ENCODE results near the gene FANCM.
"Not testable (repeated sequence)": the region's sequence is repeated elsewhere in the genome, so short reads cannot be mapped to it uniquely, and the experiment has no call there.

The FANCM gene

DNA sequence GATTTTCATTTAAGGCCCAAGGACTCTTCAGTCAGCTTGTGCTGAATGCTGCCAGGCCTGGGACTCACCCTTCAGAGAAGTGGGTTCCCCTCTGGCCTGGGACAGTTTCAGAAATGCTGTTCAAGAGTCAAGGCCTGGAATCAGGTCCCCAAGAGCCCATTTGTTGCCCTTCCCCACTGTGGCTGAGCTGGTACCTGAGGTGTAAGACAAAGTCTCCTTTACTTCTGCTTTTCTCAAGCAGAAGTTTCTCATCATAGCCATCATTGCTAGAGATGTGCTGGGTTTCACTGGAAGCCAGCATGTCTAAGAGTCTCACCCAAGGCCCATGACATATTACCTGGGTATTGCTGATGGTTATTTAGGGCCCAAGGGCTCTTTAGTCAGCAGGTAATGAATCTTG is 8.9 kb downstream of the FANCM start:
- DNase-seq (ENCODE audit: low read depth in 2 of 3, low spot score in 2 of 3) = no peak

- DNase-seq (ENCODE audit: low read depth in 2 of 3, low spot score in 2 of 3) = no peak
These were observed 9.5 kb downstream of the FANCM start for GRCh38 chr14:45145214-45145613.

DNA sequence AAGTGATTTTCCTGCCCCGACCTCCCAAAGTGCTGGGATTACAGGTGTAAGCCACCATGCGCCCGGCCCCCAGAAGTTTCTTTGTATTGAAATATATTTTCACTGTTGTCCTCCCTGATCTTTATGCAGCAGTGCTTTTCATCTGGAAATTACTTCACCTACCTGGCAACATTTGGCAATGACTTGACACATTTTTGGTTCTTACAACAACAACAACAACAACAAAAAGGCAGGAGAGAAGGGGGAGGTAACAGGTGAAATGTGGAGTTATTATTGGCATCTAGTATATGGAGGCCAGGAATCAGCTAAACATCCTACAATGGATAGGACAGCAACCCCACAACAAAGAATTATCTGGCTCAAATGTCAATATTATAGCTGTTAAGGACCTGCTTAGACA is 13.9 kb downstream of the FANCM start:
- DNase-seq (ENCODE audit: low read depth in 2 of 3, low spot score in 2 of 3) = no peak

DNA sequence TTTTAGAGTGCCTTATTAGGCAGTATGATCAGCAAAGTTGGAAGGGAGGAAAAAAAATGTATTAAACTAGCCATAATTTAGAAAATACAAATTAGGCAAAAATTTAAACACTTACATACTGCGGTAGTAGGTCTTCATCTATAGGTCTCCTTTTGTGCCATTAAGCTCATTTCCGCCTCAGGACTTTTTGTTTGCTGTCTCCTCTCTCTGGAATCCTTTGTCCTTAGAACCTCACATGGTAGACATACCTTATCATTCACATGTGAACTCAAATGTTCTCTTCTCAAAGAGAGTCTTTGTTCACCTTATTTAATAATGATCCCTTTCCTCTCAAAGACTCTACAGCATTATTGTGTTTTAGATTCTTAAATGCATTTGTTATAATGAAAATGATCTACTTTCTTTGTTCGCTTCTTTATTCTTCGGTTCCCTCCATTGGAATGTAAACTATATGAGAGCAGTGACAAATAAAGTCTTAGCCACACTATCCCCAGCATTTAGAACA is 14.7 kb downstream of the FANCM start:
- DNase-seq (ENCODE audit: low read depth in 2 of 3, low spot score in 2 of 3) = no peak

- DNase-seq (ENCODE audit: low read depth in 2 of 3, low spot score in 2 of 3) = no peak
These were observed 20.3 kb downstream of the FANCM start for GRCh38 chr14:45156067-45156466.

GRCh38 chr14:45169906-45170305 is 34.2 kb downstream of the FANCM start:
- DNase-seq (ENCODE audit: low read depth in 2 of 3, low spot score in 2 of 3) = no peak

- no peak for DNase-seq (ENCODE audit: low read depth in 2 of 3, low spot score in 2 of 3)
These were observed 41.3 kb downstream of the FANCM start for GRCh38 chr14:45177076-45177475.

- no peak for DNase-seq (ENCODE audit: low read depth in 2 of 3, low spot score in 2 of 3)
These were observed 45.6 kb downstream of the FANCM start for GRCh38 chr14:45181329-45181728.

GRCh38 chr14:45181806-45182205 is 46.1 kb downstream of the FANCM start:
- no peak for DNase-seq (ENCODE audit: low read depth in 2 of 3, low spot score in 2 of 3)

- DNase-seq (ENCODE audit: low read depth in 2 of 3, low spot score in 2 of 3) = no peak
These were observed 49.5 kb downstream of the FANCM start for GRCh38 chr14:45185100-45185814.

GRCh38 chr14:45194964-45195363 is 59.2 kb downstream of the FANCM start:
- no peak for DNase-seq (ENCODE audit: low read depth in 2 of 3, low spot score in 2 of 3)

DNA sequence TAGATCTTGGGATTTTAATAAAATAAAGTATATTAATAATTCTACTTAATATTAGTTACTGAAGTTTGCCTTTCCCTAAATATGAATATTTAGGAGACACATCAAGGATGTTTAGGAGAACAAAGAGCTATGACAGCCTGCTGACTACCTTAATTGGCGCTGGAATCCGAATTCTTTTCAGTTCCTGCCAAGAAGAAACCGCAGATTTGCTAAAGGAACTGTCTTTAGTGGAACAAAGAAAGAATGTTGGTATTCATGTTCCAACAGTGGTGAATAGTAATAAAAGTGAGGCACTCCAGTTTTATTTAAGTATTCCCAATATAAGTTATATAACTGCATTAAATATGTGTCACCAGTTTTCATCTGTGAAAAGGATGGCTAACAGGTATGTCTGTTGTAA is 62.8 kb downstream of the FANCM start:
- no peak for DNase-seq (ENCODE audit: low read depth in 2 of 3, low spot score in 2 of 3)

DNA sequence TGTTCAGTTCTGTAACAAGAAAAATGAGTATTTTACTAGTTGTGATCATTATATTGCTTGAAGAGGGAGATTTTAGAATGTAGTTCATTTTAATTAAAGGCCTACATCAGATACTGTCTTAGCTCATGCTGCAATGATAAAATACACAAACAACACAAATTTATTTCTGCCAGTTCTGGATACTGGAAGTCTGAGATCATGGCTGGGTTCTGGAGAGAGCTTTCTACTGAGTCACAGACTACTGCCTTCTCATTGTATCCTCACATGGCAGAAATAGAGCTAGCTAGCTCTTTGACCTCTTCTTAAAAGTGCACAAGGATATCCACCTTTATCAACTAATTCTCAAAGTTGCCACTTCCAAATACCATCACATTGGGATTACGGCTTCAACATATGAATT is 63.5 kb downstream of the FANCM start:
- no peak for DNase-seq (ENCODE audit: low read depth in 2 of 3, low spot score in 2 of 3)

GRCh38 chr14:45201905-45202304 is 66.2 kb downstream of the FANCM start:
- no peak for DNase-seq (ENCODE audit: low read depth in 2 of 3, low spot score in 2 of 3)

DNA sequence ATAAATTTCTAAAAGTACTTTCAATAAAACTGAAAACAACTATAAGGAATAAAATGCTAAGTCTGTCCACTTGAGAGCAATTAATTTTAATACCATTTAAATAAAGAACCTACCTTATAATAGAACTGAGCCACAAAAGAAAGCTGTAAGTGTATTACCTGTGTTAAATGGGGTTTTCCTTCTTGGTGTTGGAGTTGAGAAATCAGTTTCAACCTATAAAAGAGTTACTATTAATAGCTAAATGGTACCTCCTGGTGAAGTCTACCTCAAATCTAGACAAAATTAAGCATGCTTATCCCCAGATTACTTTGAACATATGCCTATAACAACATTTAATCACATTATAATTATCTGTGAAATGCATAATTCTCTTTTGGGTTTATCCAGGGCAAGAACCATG is 68.5 kb downstream of the FANCM start:
- DNase-seq (ENCODE audit: low read depth in 2 of 3, low spot score in 2 of 3) = no peak

DNA sequence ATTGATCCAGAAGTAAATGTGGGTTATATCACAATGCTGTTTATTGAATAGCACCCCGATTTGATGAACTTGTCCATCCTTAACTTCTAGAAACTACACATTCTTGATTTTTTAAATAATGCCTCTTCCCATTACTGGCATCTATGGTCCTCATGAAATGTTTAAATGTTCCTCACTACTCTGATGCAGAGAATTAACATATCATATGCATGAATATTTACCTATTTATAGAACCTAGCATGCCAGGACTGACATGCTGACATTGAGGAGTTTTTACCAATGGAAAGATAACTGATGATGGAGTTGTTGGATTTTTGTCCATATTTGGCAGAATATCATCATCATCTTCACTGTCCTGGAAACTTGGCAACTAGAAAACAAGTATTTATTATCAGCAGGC is 74.4 kb downstream of the FANCM start:
- no peak for DNase-seq (ENCODE audit: low read depth in 2 of 3, low spot score in 2 of 3)

DNA sequence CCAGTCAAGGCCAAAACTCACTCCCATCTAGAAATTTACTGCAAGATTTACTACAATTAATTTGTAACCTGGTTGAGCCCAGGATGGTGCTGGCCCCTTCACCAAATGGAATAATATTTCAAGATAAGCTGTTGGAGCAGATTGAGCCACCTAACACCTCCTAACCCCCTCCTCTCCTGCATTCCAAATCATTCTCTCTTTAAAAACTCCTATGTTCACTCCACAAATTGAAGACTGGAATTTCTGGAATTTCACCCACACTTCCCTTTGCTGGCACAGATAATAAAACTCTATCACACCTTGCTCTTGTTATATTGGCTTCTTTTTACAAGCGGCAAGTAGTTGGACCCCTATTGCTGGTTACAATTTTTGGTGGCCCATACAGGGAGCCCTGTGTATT is 75.6 kb downstream of the FANCM start:
- DNase-seq (ENCODE audit: low read depth in 2 of 3, low spot score in 2 of 3) = no peak

- DNase-seq (ENCODE audit: low read depth in 2 of 3, low spot score in 2 of 3) = no peak
These were observed 76.5 kb downstream of the FANCM start for GRCh38 chr14:45212231-45212630.

DNA sequence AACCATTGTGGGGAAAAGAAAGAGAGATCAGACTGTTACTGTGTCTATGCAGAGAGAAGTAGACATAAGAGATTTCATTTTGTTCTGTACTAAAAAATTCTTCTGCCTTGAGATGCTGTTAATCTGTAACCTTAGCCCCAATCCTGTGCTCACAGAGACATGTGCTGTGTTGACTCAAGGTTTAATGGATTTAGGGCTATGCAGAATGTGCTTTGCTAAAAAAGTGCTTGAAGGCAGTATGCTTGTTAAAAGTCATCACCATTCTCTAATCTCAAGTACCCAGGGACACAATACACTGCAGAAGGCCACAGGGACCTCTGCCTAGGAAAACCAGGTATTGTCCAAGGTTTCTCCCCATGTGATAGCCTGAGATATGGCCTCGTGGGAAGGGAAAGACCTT is 78.0 kb downstream of the FANCM start:
- DNase-seq (ENCODE audit: low read depth in 2 of 3, low spot score in 2 of 3) = not testable (repeated sequence)

DNA sequence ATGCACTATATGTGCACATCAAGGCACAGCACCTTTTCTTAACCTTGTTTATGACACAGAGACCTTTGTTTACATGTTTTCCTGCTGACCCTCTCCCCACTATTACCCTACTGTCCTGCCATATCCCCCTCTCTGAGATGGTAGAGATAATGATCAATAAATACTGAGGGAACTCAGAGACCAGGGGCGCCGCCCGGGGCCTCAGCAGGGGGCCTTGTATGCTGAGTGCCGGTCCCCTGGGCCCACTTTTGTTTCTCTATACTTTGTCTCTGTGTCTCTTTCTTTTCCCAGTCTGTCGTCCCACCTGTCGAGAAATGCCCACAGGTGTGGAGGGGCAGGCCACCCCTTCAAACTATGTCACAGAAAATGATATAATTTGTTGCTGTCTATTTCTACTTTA is 78.6 kb downstream of the FANCM start:
- not testable (repeated sequence) for DNase-seq (ENCODE audit: low read depth in 2 of 3, low spot score in 2 of 3)

DNA sequence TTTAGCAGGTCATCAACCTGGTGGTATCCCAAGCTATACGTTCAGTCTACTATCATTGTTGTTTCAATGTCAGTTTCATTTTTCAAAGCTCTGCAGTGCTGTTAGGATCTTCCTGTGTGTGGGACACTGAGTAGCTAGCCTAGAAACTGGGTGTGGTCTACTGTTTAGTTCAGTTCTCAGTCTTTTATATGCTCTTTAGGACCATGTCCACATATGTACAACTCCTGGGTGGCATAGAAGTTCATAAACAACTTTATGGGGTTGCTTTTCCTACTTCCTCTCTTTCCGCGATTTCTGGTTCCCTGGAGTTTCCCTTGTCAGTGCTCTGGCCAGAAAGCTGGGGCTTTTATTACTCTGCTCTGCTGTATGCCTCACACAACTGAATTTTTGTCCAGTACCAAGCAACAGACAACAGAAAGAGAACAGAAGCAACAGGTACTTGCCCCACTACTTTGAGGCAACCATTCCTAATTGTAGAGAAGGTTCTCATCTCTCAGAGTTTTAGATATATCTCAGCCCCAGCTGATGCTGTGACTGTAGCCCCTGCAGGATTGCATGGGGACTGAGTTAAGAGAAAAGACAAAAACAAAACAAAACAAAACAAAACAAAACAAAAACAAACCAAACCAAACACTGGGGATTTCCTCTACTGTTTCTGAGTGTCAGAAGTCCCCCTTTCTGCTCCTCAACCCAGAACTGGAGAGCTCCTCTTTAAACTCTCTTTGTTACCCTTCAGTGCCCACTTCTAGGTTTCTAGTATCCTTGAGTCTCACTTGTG is 86.9 kb downstream of the FANCM start:
- no peak for DNase-seq (ENCODE audit: low read depth in 2 of 3, low spot score in 2 of 3)

DNA sequence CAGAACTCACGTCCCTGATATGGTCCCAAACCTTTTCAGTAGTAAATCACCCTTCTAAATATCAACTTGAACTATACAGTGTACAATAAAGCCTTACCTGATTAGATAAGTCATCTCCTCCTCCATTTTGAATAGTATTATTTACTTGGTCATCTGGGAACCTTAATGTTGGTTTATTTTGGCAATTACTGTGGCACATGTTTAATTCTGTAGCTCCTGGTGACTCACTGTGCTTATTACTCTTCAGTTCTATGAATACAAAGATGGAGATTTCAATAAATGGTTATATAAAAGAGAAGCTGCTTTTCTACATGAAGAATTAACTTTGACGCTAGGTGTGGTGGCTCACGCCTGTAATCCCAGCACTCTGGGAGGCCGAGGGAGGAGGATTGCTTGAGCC is 91.8 kb downstream of the FANCM start:
- no peak for DNase-seq (ENCODE audit: low read depth in 2 of 3, low spot score in 2 of 3)

DNA sequence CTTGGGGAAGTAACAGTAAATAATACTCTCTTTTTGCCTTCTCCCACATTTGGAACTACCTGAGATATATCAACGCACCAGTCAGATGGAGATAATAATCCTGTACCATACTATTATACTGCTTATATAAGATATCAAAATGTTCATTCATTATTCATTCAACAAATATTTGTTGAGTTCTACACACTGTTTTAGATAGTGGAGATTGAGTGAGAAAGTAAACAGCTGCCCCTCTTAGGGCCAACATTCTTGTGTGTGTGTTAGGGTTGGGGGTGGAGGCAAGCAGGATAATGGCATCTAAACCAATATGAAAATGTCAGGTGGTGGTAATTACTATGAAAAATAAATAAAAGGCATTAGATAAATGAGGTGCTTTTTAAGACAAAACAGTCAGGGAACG is 103.3 kb downstream of the FANCM start:
- DNase-seq (ENCODE audit: low read depth in 2 of 3, low spot score in 2 of 3) = no peak
